Memory B cell (primary cell): ENCODE results near the gene KIF27.
"Not testable (repeated sequence)": the region's sequence is repeated elsewhere in the genome, so short reads cannot be mapped to it uniquely, and the experiment has no call there.

Experiments used
- ATAC-seq: fragments of 150-1000 bp; cut with Tn5 transposase; 2 replicates; pipeline ENCODE4 v1.10.0; 2021; ENCODE audit warnings: low read depth, mild to moderate bottlenecking, moderate library complexity
- DNase-seq, 2 donors: peaks; one replicate each; pipeline ENCODE4 v3.0.0; 2022; ENCODE audit warnings: low spot score in 2 of 2
- H3K27ac Mint-ChIP-seq: one replicate; pipeline ENCODE4 v1.8.0; 2022; ENCODE audit warnings: mild to moderate bottlenecking, moderate library complexity, mixed read lengths
- H3K27me3 Mint-ChIP-seq: one replicate; pipeline ENCODE4 v1.8.0; 2022; ENCODE audit warnings: mixed read lengths
- H3K36me3 Mint-ChIP-seq: one replicate; pipeline ENCODE4 v1.8.0; 2022; ENCODE audit warnings: mild to moderate bottlenecking, mixed read lengths
- H3K4me1 Mint-ChIP-seq: one replicate; pipeline ENCODE4 v1.8.0; 2022; ENCODE audit warnings: mixed read lengths
- H3K4me3 Mint-ChIP-seq: one replicate; pipeline ENCODE4 v1.8.0; 2022; ENCODE audit warnings: mild to moderate bottlenecking, moderate library complexity, mixed read lengths
- H3K9me3 Mint-ChIP-seq: one replicate; pipeline ENCODE4 v1.8.0; 2022; ENCODE audit warnings: mixed read lengths

Gene KIF27

DNA sequence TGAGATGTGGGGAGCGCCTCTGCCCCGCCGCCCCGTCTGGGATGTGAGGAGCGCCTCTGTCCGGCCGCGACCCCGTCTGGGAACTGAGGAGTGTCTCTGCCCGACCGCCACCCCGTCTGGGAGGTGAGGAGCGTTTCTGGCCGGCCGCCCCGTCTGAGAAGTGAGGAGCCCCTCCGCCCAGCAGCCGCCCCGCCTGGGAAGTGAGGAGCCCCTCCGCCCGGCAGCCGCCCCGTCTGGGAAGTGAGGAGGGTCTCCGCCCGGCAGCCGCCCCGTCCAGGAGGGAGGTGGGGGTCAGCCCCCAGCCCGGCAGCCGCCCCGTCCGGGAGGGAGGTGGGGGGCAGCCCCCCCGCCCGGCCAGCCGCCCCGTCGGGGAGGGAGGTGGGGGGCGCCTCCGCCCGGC, 26.9 kb upstream of the KIF27 start:
- H3K4me1 Mint-ChIP-seq, H3K27ac Mint-ChIP-seq, H3K36me3 Mint-ChIP-seq, ATAC-seq, H3K27me3 Mint-ChIP-seq, H3K9me3 Mint-ChIP-seq, H3K4me3 Mint-ChIP-seq, DNase-seq: not testable (repeated sequence)

DNA sequence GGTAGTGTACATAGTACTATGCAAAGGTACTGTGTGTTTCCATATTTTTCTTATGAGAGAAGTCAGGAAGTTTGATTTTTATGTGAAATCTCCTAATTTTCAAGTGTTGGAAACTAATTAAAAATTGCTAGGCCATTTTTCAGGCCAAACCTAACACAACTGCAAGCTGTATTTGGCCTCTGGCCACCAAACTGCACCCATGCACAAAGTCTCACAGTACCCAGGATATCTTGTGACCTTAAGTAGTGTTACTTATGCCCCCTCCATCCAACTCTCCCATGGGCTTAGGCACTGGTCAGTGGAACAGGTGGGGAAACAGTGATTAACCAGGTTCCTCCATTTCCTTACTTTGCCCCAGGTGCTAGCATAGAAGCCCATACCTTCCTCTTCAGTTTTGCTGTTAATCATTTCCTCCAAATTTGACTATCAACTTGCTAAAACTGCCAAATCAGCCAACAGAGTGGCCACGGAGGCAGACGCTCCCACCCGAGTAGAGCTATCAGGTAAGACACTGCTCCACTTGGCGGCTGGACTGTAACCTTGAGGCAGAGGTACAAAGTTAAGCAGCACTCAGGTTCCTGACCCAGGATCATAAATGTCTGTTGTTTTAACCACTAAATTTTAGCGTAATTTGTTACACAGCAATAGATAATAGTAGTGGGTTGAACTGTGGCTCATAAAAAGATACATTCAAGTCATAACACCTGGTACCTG, 19.5 kb upstream of the KIF27 start:
- Mint-ChIP-seq H3K36me3 (peaks cover 16% of the 10 kb centered on the region), H3K4me3 (no peak overlapping the region), H3K27ac (peak overlapping the region; percentile 42)

DNA sequence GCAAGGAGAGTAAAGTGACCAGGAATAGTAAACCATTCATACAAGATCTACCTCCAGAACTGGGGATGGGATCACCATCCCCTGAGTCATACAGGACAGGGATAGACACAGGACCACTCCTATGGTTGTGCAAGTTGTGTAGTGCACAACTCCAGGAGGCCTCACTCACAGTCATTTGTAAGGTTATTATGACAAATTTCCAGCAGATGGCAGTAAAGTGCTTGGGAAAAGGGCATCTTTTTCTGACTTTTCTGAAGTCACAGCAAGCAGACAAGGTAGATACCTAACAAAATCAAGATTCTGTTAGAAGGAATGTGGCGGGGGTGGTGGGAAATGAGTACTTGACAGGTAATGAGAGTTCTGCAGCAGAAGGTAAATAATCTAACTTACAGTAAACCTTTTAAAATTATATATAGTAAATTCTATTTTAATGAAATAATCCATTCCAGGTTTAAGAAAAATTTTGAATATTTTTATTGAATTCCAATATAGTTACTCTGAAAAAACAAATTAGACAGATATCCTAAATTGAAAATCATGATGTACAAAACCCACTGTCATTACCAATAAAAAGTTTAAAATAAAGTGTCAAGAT, 16.7 kb upstream of the KIF27 start:
- ATAC-seq (peak; percentile 68), DNase-seq (peak; percentile 40 to 70)
- no peak overlapping the region for H3K27ac Mint-ChIP-seq
- no peaks in the 10 kb centered on the region for H3K27me3 Mint-ChIP-seq
- H3K9me3 Mint-ChIP-seq, result no peaks in the 10 kb centered on the region
- peaks cover 10% of the 10 kb centered on the region for H3K36me3 Mint-ChIP-seq
- no peak overlapping the region for H3K4me3 Mint-ChIP-seq
- no peaks in the 10 kb centered on the region for H3K4me1 Mint-ChIP-seq

More for the DNA sequence above, 19.5 kb upstream of the KIF27 start:
- Mint-ChIP-seq H3K9me3 (no peaks in the 10 kb centered on the region), H3K27me3 (no peaks in the 10 kb centered on the region), H3K4me1 (no peaks in the 10 kb centered on the region)
- no peak for ATAC-seq
- no peak for DNase-seq

DNA sequence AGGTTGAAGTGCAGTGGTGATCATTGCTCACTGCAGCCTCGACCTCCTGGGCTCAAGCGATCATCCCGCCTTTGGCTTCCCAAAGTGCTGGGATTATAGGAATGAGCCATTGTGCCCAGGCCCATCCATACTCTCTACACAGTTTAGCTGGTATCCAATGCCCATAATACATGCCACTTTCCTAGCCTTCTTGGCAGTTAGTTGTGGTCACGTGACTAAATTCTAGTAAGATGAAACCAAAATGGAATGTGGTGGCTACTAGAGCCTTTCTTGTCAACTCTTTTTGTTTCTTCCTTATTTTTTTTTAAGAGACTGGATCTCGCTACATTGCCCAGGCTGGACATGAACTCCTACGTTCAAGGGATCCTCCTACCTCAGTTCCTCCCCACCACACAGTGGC, 15.3 kb upstream of the KIF27 start:
- ATAC-seq (no peak), DNase-seq (no peak)
- Mint-ChIP-seq H3K36me3 (peaks cover 3% of the 10 kb centered on the region), H3K4me1 (no peaks in the 10 kb centered on the region), H3K27ac (no peak overlapping the region), H3K27me3 (no peaks in the 10 kb centered on the region), H3K4me3 (no peak overlapping the region), H3K9me3 (no peaks in the 10 kb centered on the region)

DNA sequence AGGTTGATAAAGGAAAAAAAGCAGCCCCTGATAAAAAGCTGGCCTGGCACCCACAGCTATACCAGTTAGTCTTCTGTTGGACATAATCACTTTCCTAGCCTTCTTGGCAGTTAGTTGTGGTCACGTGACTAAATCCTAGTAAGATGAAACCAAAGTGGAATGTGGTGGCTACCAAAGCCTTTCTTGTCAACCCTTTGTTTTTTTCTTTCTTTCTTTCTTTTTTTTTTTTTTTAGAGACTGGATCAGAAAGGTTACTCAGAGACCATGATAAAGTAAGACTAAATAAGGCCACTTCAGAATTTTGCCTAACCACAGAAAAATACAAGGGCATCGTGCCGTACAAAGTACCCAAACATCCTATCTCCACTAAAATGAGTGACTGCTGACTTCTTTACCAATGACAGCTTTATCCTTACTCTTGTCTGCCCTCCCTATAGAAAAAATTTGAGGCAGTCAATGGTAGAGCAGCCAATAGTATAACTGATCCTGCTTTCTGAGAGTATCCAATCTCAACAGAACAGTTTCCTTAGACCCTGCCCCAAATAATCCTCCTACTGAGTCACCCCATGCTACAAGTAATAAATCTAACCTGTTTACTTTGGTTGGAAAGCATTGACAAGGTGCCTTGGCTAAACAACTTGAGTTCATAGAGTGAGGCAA, 14.2 kb upstream of the KIF27 start:
- Mint-ChIP-seq H3K4me3 (no peak overlapping the region), H3K36me3 (no peaks in the 10 kb centered on the region), H3K9me3 (no peaks in the 10 kb centered on the region), H3K4me1 (no peaks in the 10 kb centered on the region), H3K27me3 (no peaks in the 10 kb centered on the region), H3K27ac (no peak overlapping the region)
- ATAC-seq, result no peak
- no peak for DNase-seq

DNA sequence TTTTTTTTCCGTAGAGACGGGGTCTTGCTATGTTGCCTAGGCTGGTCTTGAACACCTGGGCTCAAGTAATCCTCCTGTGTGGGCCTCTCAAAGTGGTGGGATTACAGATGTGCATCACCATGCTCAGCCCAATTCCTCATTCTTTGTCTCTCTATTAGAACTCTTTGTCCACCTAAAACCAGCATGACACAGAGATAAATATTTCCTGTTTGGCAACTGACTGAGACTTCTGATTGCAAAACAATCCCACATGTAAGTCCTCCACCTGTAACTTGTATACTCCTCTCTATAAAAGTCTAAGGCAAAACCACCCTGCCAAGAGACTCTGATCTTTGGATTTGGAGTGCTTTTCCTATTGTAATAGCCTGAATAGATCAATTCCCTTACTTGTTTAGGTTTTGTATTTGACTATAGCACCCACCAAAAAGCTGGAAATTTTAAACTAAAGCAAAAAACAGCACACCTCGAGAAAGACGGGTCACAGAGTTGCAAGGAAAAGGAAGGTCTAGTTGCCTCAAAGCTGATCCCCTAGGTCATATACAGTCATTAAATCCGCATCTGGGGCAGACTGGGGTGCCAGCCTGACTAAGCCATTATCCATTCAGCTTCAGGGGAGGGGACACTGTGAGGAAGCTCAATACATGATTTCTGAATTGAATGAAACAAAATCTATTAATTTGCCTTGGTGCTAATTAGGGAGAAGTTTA, 13.5 kb upstream of the KIF27 start:
- no peak overlapping the region for H3K27ac Mint-ChIP-seq
- no peaks in the 10 kb centered on the region for H3K4me1 Mint-ChIP-seq
- H3K27me3 Mint-ChIP-seq, result no peaks in the 10 kb centered on the region
- no peak for ATAC-seq
- no peak overlapping the region for H3K4me3 Mint-ChIP-seq
- DNase-seq, result no peak
- no peaks in the 10 kb centered on the region for H3K9me3 Mint-ChIP-seq
- H3K36me3 Mint-ChIP-seq, result no peaks in the 10 kb centered on the region

DNA sequence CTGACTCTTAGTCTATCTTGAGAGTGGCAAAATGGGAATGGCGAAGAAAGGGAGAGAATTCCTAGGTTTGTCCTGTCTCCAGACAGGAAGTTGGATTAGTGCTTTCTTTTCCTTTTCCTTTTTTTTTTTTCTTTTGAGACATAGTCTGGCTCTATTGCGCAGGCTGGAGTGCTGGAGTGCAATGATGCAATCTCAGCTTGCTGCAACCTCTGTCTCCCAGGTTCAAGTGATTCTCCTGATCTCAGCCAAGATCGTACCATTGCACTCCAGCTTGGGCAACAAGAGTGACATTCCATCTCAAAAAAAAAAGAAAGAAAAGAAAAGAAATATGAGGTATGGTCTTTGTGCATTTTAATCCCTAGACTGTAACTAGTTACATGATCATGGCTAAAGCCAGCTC, 12.6 kb upstream of the KIF27 start:
- H3K4me3 Mint-ChIP-seq, result no peak overlapping the region
- H3K9me3 Mint-ChIP-seq, result no peaks in the 10 kb centered on the region
- H3K36me3 Mint-ChIP-seq, result no peaks in the 10 kb centered on the region
- no peak overlapping the region for H3K27ac Mint-ChIP-seq
- ATAC-seq (no peak), DNase-seq (no peak)
- H3K4me1 Mint-ChIP-seq, result no peaks in the 10 kb centered on the region
- H3K27me3 Mint-ChIP-seq, result no peaks in the 10 kb centered on the region

DNA sequence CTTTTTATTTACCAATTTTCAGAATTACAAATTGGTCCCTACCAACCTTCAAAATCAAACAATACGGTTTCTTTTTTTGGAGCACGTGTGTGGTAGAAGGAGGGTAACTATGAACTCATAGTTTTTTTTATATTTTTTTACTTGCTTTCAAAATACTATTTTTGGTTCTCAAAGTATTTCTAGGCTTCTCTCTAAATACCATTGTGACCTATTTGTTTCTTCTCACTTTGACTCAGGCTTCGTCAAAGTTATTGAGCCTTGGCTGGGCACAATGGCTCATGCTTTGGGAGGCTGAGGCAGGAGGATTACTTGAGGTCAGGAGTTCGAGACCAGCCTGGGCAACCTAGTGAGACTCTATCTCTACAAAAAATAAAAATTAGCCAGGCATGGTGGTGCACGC, 11.6 kb upstream of the KIF27 start:
- DNase-seq, result no peak
- H3K27ac Mint-ChIP-seq, result no peak overlapping the region
- no peak overlapping the region for H3K4me3 Mint-ChIP-seq
- H3K4me1 Mint-ChIP-seq, result no peaks in the 10 kb centered on the region
- H3K36me3 Mint-ChIP-seq, result no peaks in the 10 kb centered on the region
- H3K9me3 Mint-ChIP-seq, result no peaks in the 10 kb centered on the region
- H3K27me3 Mint-ChIP-seq, result peaks cover 2% of the 10 kb centered on the region
- ATAC-seq, result no peak

DNA sequence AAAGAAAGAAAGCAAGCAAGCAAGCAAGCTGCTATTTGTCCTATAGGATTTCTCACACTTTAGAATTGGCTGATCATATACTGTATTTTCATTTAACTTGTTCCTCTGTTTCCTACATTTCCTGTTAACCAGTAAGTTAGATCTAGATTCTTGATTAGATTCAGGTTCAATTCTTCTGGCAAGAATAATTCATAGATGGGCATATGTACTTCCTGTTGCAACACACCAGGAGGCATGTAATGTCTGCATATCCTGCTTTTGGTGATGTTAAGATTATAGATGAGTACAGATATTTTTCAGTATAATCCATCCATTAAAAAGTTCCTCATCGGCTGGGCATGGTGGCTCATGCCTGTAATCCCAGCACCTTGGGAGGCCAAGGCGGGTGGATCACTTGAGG, 10.8 kb upstream of the KIF27 start:
- peaks cover 2% of the 10 kb centered on the region for H3K27me3 Mint-ChIP-seq
- H3K4me3 Mint-ChIP-seq, result no peak overlapping the region
- no peaks in the 10 kb centered on the region for H3K4me1 Mint-ChIP-seq
- no peak for DNase-seq
- peak overlapping the region; percentile 28 for H3K27ac Mint-ChIP-seq
- no peaks in the 10 kb centered on the region for H3K9me3 Mint-ChIP-seq
- H3K36me3 Mint-ChIP-seq, result no peaks in the 10 kb centered on the region
- no peak for ATAC-seq

DNA sequence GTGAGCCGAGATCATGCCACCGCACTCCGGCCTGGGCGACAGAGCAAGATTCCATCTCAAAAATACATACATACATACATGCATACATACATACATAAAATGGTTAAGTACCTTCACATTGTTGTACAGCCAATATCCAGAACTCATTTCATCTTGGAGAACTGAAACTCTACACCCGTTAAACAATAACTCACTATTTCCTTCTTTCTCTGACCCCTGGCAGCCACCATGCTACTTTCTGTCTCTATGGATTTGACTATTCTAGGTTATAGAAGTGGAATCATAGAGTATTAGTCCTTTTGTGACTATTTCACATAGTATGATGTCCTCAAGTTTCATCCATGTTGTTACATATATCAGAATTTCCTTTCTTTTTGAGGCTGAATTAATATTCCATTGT, 9.6 kb upstream of the KIF27 start:
- no peaks in the 10 kb centered on the region for H3K4me1 Mint-ChIP-seq
- peaks cover 2% of the 10 kb centered on the region for H3K27me3 Mint-ChIP-seq
- H3K9me3 Mint-ChIP-seq, result no peaks in the 10 kb centered on the region
- no peak for DNase-seq
- no peak for ATAC-seq
- no peaks in the 10 kb centered on the region for H3K36me3 Mint-ChIP-seq
- H3K4me3 Mint-ChIP-seq, result no peak overlapping the region
- no peak overlapping the region for H3K27ac Mint-ChIP-seq

DNA sequence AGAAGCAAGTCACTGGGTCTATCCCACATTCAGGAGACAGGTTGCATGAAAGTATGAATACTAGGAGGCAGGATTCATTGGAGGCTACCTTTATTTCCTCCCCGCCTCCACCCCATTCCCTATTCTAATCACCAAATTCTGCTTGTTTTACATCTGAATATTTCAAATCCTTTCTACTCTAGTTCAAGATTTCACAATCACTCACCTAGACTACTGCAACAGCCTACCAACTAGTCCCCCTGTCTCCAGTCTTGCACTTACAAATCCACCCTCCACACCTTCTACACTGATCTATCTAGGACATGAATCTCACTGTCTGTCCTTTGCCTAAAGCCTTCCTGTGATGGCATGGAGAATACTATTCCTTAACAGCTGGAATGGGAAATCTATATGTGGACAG, 6.4 kb upstream of the KIF27 start:
- H3K9me3 Mint-ChIP-seq, result no peaks in the 10 kb centered on the region
- H3K27me3 Mint-ChIP-seq, result peaks cover 2% of the 10 kb centered on the region
- no peak overlapping the region for H3K4me3 Mint-ChIP-seq
- DNase-seq, result no peak
- H3K27ac Mint-ChIP-seq, result no peak overlapping the region
- H3K4me1 Mint-ChIP-seq, result no peaks in the 10 kb centered on the region
- no peaks in the 10 kb centered on the region for H3K36me3 Mint-ChIP-seq
- ATAC-seq, result no peak

DNA sequence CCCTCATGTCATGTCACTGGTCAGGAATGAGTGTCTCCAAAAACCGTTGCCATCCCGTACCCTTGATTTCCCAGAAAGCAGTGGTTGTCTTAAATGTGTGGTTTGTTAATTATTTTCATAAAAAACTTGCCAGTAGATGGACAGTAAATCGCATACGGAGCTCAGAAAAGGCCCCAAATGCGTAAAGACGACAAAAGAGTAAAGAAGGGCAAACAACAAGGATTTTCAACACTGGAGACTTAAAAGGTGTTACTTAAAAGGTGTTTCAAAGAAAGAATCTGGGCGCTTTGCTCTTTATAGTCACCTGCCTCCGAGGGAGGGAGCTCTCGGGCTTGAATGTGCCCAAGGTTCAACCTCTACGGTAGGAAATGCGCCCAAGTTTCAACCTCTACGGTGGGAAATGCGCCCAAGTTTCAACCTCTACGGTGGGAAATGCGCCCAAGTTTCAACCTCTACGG, 734 bp downstream of the KIF27 start:
- DNase-seq (no peak), ATAC-seq (no peak)
- Mint-ChIP-seq H3K4me3 (peak overlapping the region; percentile 81), H3K27ac (peak overlapping the region; percentile 97), H3K9me3 (no peaks in the 10 kb centered on the region), H3K27me3 (no peaks in the 10 kb centered on the region), H3K36me3 (no peaks in the 10 kb centered on the region), H3K4me1 (peaks cover 2% of the 10 kb centered on the region)

DNA sequence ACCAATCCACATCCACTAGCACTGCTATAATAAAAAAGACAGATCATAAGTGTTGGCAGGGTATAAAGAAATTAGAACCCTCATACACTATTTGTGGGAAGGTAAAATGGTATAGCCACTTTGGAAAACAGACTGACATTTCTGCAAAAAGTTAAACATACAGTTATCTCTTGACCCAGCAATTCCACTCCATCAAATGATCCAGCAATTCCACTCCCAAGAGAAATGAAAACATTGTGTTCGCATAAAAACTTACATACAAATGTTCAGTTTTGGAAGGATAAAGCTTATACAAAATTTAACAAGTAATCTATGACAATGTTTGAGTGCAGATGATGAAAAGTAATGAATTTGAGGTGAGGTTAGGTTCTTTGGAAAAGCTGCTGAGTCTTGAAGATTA, 2.1 kb downstream of the KIF27 start:
- DNase-seq (no peak), ATAC-seq (no peak)
- Mint-ChIP-seq H3K27ac (peak overlapping the region; percentile 24), H3K27me3 (no peaks in the 10 kb centered on the region), H3K9me3 (no peaks in the 10 kb centered on the region), H3K4me1 (peaks cover 2% of the 10 kb centered on the region), H3K4me3 (no peak overlapping the region), H3K36me3 (no peaks in the 10 kb centered on the region)

DNA sequence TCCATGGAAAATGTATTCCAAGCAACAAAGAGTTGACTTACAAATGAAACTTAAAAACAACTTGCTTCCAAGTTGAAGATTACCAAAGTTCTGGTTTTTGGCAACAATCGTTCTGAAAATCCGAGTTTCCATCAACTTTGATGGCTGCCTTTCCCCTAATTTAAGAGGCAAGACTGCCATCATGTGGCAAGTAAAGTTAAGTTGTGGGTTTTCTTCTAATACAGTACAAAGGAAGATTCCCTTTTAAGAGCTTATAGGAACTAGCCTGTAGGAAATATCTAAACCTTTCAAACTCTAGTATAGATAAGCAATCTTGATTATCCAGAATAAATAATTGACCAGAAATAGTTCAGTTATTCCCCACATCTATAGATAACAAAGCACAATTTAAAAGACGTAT, 9.0 kb downstream of the KIF27 start:
- H3K27ac Mint-ChIP-seq, result not testable (repeated sequence)
- peak; percentile 83 for ATAC-seq

More for the DNA sequence above, 9.0 kb downstream of the KIF27 start:
- DNase-seq, result peak in 1 of 2 donors; percentile 16
- H3K4me1 Mint-ChIP-seq, H3K36me3 Mint-ChIP-seq, H3K27me3 Mint-ChIP-seq, H3K9me3 Mint-ChIP-seq, H3K4me3 Mint-ChIP-seq: not testable (repeated sequence)
